ENCODE results near the gene CHD6.

CHD6 gene

DNA sequence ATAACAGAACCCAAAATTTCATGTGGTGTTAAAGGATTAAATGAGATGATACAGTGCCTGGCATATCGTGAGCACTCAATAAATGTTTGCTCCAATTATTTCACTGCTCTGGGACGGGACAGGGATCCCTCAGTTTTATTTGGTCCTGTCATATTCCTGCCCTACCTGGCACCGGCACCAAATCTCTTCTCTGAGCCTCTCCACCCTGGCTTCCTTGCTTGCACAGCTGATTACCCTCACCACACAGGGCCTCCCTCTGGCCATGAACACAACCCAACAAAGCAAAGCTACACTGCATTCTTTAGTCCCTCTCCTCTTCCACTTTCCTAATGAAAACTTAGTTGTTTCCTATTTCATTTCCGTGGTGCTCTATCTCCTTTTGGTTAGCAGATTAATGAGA is 16.4 kb downstream of the CHD6 start:
- H3K9me3 ChIP-seq (ENCODE audit: control insufficient read depth, insufficient read depth, low read length), result peaks cover 30% of the 10 kb centered on the region
- no peaks in the 10 kb centered on the region for H3K36me3 ChIP-seq (ENCODE audit: control insufficient read depth, insufficient read depth, low read length)
- no peak overlapping the region for H3K4me3 ChIP-seq (ENCODE audit: low read depth, low read length)
- no peaks in the 10 kb centered on the region for H3K4me1 ChIP-seq (ENCODE audit: control insufficient read depth, insufficient read depth, low read length)
- no peak overlapping the region for H3K9ac ChIP-seq (ENCODE audit: low read depth, low read length)
- no peaks in the 10 kb centered on the region for H3K27me3 ChIP-seq (ENCODE audit: control insufficient read depth, insufficient read depth, low read length)

DNA sequence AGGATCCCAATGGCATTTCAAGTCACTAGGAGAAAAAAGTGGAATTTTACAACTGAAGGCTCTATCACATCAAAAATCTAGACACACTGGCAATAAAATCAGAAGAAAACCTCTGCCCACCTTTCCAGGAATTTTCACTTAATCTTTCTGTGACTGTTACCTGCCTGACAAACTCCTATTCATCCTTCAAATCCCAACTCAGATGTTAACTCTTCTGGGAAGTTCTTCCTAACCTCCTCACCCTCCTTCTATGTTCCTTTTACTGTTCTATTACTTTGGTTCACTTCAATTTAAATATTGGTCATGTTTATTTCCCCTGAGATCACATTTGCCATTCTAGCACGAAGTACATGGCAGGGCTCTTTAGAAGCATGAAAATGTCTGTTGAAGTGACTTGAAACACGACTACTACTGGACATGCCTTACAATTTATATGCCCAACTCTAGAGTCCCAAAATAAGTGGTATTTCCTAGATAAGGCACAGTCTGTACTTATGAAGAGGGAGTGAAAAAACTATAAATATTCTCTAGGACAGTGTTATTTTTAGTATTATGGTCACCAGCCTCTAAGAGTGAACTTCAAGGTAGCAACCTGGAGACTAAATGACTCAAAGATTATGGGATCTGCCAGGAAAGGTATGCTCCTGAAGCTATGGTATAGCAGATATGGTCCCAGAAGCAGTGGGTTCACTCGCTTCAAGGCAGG is 17.1 kb downstream of the CHD6 start:
- Histone ChIP-seq H3K9ac (ENCODE audit: low read depth, low read length) (no peak overlapping the region), H3K4me3 (ENCODE audit: low read depth, low read length) (no peak overlapping the region), H3K36me3 (ENCODE audit: control insufficient read depth, insufficient read depth, low read length) (no peaks in the 10 kb centered on the region), H3K27me3 (ENCODE audit: control insufficient read depth, insufficient read depth, low read length) (no peaks in the 10 kb centered on the region), H3K4me1 (ENCODE audit: control insufficient read depth, insufficient read depth, low read length) (no peaks in the 10 kb centered on the region), H3K9me3 (ENCODE audit: control insufficient read depth, insufficient read depth, low read length) (peaks cover 30% of the 10 kb centered on the region)

DNA sequence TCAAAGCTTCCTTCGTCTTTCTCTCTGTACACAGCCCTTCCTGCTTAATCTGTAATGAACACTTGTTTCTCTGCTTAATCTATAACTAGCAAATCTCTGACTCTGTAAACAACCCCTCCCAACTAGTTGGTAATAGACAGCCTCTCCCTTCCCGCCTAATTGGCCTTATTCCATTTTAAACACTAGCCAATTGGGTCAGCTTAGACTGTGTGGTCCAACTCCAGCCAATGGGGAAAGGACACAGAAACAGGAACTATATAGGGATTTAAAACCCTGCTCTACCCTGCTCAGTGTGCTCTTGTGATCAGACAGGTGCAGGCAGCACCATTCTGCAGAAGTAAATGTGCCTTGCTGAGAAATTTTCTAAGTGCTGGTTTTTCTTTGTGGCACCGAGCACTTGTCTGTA is 18.5 kb downstream of the CHD6 start:
- Histone ChIP-seq H3K4me3 (ENCODE audit: low read depth, low read length) (no peak overlapping the region), H3K27me3 (ENCODE audit: control insufficient read depth, insufficient read depth, low read length) (no peaks in the 10 kb centered on the region), H3K9ac (ENCODE audit: low read depth, low read length) (no peak overlapping the region), H3K9me3 (ENCODE audit: control insufficient read depth, insufficient read depth, low read length) (peaks cover 33% of the 10 kb centered on the region), H3K4me1 (ENCODE audit: control insufficient read depth, insufficient read depth, low read length) (no peaks in the 10 kb centered on the region), H3K36me3 (ENCODE audit: control insufficient read depth, insufficient read depth, low read length) (peaks cover 6% of the 10 kb centered on the region)

DNA sequence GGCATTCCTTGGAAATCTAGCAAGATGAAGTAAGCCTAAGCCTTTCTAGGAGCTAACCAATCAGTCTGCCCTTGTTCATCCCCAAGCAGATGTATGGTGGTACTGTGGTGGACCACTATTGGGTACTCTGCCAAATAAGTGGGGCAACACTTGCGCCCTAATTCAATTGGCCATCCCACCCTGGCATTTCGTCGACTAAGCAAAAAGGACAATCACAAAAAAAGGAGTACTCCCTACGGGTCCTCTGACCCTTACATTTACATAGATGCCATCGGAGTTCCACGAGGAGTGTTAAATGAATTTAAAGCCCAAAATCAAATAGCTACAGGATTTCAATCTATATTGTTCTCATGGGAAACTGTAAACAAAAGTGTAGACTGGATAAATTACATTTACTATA is 19.5 kb downstream of the CHD6 start:
- H3K27me3 ChIP-seq (ENCODE audit: control insufficient read depth, insufficient read depth, low read length), result no peaks in the 10 kb centered on the region
- peaks cover 6% of the 10 kb centered on the region for H3K36me3 ChIP-seq (ENCODE audit: control insufficient read depth, insufficient read depth, low read length)
- H3K4me1 ChIP-seq (ENCODE audit: control insufficient read depth, insufficient read depth, low read length), result no peaks in the 10 kb centered on the region
- peaks cover 34% of the 10 kb centered on the region for H3K9me3 ChIP-seq (ENCODE audit: control insufficient read depth, insufficient read depth, low read length)
- no peak overlapping the region for H3K9ac ChIP-seq (ENCODE audit: low read depth, low read length)
- no peak overlapping the region for H3K4me3 ChIP-seq (ENCODE audit: low read depth, low read length)

DNA sequence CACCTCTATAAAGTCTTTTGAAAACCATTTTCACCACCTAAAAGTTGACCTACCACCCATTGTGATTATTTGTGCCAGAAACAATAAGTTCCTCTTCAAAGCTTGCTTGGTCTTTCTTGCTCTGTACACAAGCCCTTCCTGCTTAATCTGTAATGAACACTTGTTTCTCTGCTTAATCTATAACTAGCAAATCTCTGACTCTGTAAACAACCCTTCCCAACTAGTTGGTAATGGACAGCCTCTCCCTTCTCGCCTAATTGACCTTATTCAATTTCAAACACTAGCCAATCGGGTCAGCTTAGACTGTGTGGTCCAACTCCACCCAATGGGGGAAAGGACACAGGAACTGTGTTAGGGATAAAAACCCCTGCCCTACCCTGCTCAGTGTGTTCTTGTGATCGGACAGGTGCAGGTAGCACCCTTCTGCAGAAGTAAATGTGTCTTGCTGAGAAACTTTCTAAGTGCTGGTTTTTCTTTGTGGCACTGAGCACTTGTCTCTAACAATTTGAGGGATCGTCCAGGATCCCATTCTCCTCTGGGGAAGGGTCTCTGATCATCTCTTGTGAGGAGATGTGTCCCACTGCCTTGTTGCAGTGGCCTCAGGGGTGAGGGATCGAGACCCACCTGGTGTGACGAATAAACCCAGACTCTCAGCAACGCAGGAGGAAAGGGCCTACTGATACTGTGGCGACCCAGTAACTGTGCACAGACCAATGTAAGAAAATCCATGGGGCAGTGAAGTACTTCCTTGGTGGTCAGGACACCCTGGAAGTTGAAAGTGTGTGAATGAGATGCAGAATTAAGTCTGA is 23.5 kb downstream of the CHD6 start:
- H3K27me3 ChIP-seq (ENCODE audit: control insufficient read depth, insufficient read depth, low read length), result no peaks in the 10 kb centered on the region

DNA sequence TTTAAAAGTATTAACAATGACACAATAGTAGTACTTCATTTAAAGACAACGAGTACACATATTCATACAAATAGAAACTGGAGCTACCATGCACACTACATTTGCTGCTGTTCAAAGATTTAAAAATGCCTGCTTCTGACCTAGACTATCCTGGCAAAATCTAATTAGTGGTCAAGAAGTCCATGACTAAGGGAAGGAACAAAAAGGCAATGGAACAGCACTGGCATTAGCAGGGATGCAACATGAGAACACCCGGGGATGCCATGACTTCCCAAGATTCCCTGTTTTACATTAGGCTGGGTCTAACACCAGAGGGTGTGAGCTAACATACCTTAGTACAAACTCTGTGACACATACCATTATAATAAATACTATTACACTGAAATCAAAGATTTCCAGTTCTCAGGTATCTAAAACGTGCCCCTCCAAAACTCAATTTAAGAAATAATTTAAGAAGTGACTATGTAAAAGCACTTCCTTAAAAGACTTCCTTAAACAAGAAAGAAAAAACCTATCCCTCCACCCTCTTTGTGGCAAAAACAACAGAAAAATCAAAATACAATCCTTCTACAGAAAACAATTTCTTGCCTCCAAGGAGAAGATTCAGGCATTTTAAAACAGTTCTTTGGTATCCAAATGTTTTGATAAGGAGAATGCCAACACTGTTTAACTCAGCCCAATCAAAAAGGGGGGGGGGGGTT is 25.5 kb downstream of the CHD6 start:
- Histone ChIP-seq H3K4me1 (ENCODE audit: control insufficient read depth, insufficient read depth, low read length) (no peaks in the 10 kb centered on the region), H3K36me3 (ENCODE audit: control insufficient read depth, insufficient read depth, low read length) (peaks cover 6% of the 10 kb centered on the region), H3K9ac (ENCODE audit: low read depth, low read length) (no peak overlapping the region), H3K4me3 (ENCODE audit: low read depth, low read length) (no peak overlapping the region), H3K27me3 (ENCODE audit: control insufficient read depth, insufficient read depth, low read length) (no peaks in the 10 kb centered on the region), H3K9me3 (ENCODE audit: control insufficient read depth, insufficient read depth, low read length) (peaks cover 5% of the 10 kb centered on the region)

More for the DNA sequence above, 23.5 kb downstream of the CHD6 start:
- Histone ChIP-seq H3K9me3 (ENCODE audit: control insufficient read depth, insufficient read depth, low read length) (peaks cover 17% of the 10 kb centered on the region), H3K4me1 (ENCODE audit: control insufficient read depth, insufficient read depth, low read length) (no peaks in the 10 kb centered on the region), H3K9ac (ENCODE audit: low read depth, low read length) (no peak overlapping the region), H3K4me3 (ENCODE audit: low read depth, low read length) (no peak overlapping the region), H3K36me3 (ENCODE audit: control insufficient read depth, insufficient read depth, low read length) (peaks cover 6% of the 10 kb centered on the region)

DNA sequence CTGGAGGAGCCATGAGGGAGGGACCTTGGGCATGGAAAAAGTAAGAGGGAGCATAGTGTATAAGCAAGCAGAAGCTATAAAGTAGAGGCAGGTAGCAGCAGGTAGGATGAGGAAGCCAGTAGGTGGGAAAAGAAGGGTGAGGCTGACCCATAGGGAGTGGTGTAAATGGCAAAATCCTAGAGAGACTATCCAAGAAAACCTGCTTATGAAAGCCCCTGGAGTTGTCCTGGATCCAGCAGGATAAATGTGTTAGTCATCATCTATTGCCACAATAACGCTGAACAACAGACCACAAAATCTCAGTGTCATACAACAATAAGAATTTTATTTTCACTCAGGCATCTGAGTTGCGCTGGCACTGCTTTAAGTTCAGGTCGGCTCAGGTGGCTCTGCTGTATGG is 30.2 kb downstream of the CHD6 start:
- H3K4me3 ChIP-seq (ENCODE audit: low read depth, low read length), result no peak overlapping the region
- H3K9ac ChIP-seq (ENCODE audit: low read depth, low read length), result no peak overlapping the region
- peaks cover 4% of the 10 kb centered on the region for H3K9me3 ChIP-seq (ENCODE audit: control insufficient read depth, insufficient read depth, low read length)
- no peaks in the 10 kb centered on the region for H3K27me3 ChIP-seq (ENCODE audit: control insufficient read depth, insufficient read depth, low read length)
- H3K4me1 ChIP-seq (ENCODE audit: control insufficient read depth, insufficient read depth, low read length), result peaks cover 1% of the 10 kb centered on the region
- no peaks in the 10 kb centered on the region for H3K36me3 ChIP-seq (ENCODE audit: control insufficient read depth, insufficient read depth, low read length)

DNA sequence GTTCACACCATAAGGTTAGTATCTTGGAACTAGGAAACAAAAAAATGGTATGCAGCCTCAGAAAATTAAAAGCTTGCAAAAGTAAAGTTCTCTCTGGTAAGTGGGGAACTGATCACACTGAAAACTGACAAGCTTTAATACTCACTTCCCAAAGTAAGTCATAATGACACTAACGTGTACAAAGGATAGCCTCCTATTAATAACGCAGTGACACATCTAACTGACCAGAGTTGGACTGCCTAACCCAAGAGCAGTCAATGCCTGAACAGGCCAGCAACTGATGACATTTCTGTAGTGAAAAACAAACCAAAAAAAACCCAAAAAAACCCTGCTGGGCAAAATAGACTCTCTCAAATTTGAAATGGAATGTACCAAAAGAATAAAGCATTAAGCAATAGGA is 30.7 kb downstream of the CHD6 start:
- Histone ChIP-seq H3K4me1 (ENCODE audit: control insufficient read depth, insufficient read depth, low read length) (peaks cover 2% of the 10 kb centered on the region), H3K36me3 (ENCODE audit: control insufficient read depth, insufficient read depth, low read length) (no peaks in the 10 kb centered on the region), H3K27me3 (ENCODE audit: control insufficient read depth, insufficient read depth, low read length) (no peaks in the 10 kb centered on the region), H3K4me3 (ENCODE audit: low read depth, low read length) (no peak overlapping the region), H3K9me3 (ENCODE audit: control insufficient read depth, insufficient read depth, low read length) (peaks cover 4% of the 10 kb centered on the region), H3K9ac (ENCODE audit: low read depth, low read length) (no peak overlapping the region)

DNA sequence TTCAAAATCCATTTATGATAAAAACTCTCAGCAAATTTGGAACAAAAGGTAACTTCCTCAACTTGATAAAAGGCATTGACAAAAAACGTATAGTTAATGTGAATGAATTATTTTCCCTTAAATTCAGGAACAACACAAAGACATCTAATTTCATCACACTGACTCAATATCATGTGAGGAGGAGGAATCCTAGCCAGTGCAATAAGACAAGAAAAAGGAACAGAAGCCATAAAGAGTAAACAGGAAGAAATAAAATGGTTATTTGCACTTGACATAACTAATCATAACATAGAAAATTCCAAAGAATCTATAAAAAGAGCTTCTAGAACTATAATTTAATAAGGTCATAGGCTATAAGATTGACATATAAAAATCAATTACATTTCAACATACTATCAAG is 31.4 kb downstream of the CHD6 start:
- no peaks in the 10 kb centered on the region for H3K27me3 ChIP-seq (ENCODE audit: control insufficient read depth, insufficient read depth, low read length)
- no peak overlapping the region for H3K9ac ChIP-seq (ENCODE audit: low read depth, low read length)
- peaks cover 4% of the 10 kb centered on the region for H3K9me3 ChIP-seq (ENCODE audit: control insufficient read depth, insufficient read depth, low read length)
- H3K4me1 ChIP-seq (ENCODE audit: control insufficient read depth, insufficient read depth, low read length), result peaks cover 2% of the 10 kb centered on the region
- H3K36me3 ChIP-seq (ENCODE audit: control insufficient read depth, insufficient read depth, low read length), result no peaks in the 10 kb centered on the region
- H3K4me3 ChIP-seq (ENCODE audit: low read depth, low read length), result no peak overlapping the region

DNA sequence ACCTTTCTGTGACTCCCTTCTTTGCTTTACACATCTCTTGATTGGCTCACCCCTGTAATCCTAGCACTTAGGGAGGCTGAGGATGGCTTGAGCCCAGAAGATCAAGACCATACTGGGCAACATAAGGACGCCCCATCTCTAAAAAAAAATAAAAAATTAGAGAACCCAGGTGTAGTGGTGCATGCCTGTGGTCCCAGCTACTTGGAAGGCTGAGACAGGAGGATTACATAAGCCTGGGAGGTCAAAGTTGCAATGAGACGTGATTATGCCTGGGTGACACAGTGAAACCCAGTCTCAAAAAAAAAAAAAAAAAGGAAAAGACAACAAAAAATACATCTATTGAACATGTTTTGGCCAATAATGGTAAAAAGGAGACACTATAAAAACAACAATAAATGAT is 37.8 kb downstream of the CHD6 start:
- Histone ChIP-seq H3K4me3 (ENCODE audit: low read depth, low read length) (no peak overlapping the region), H3K4me1 (ENCODE audit: control insufficient read depth, insufficient read depth, low read length) (peaks cover 11% of the 10 kb centered on the region), H3K36me3 (ENCODE audit: control insufficient read depth, insufficient read depth, low read length) (no peaks in the 10 kb centered on the region), H3K9ac (ENCODE audit: low read depth, low read length) (no peak overlapping the region), H3K27me3 (ENCODE audit: control insufficient read depth, insufficient read depth, low read length) (no peaks in the 10 kb centered on the region), H3K9me3 (ENCODE audit: control insufficient read depth, insufficient read depth, low read length) (no peaks in the 10 kb centered on the region)

DNA sequence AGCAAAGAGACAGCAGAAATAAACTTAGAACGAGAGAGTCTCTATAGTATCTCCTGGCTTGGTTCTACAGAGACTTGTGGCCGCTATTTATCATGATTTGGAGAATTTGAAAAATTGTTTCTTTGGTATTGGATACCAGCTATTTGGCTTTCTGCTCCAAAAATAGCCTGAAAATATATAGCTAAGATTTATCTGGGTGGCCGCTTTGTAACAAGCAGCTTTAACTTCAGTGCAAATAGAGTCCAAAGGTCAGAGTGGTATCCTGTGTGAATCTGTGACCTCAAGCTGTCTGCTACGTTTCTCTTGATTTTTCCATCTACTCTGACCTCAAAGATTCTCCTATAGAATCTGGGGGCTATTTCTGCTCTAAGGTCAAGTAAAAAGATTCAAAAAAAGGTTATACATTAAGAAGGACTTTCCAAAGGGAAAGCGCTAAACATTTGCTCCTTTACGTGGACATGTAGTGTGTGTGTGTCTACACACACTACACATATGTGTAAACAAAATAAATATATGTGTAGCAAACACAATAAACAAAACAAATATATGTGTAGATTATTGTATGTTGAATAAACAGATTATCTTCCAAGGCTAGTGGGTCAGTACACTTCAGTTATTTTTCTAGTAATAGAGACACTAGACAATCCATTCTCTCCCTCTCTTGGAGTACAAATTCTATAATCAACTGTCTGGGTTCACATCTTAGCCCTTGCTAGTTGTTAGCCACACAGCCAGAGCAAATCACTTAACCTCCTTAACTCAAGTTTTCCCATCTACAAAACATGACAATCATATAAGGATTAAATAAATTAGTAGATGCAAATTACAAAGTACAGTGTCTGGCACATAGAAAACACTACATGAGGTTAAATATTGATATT is 40.8 kb downstream of the CHD6 start:
- no peaks in the 10 kb centered on the region for H3K27me3 ChIP-seq (ENCODE audit: control insufficient read depth, insufficient read depth, low read length)
- no peak overlapping the region for H3K4me3 ChIP-seq (ENCODE audit: low read depth, low read length)
- H3K36me3 ChIP-seq (ENCODE audit: control insufficient read depth, insufficient read depth, low read length), result no peaks in the 10 kb centered on the region
- H3K9me3 ChIP-seq (ENCODE audit: control insufficient read depth, insufficient read depth, low read length), result no peaks in the 10 kb centered on the region
- H3K9ac ChIP-seq (ENCODE audit: low read depth, low read length), result no peak overlapping the region
- H3K4me1 ChIP-seq (ENCODE audit: control insufficient read depth, insufficient read depth, low read length), result peaks cover 25% of the 10 kb centered on the region

Measured in iPS-15b (cell line).